ENCODE results near the gene ZNF385C. TPM values are rescaled to one million over a fixed set of nuclear protein-coding genes. Genes with fewer than 3 reads are reported as not detected.

ZNF385C gene
- total RNA-seq, 1 donor from 2014 or later, result 1.3 TPM

- Mint-ChIP-seq H3K27me3 (ENCODE audit: unreplicated experiment) (peaks cover 12% of the 10 kb centered on the region), H3K27ac (ENCODE audit: unreplicated experiment) (no peak overlapping the region), H3K36me3 (ENCODE audit: low read depth, unreplicated experiment) (peaks cover 7% of the 10 kb centered on the region), H3K9me3 (ENCODE audit: unreplicated experiment) (no peaks in the 10 kb centered on the region), H3K4me3 (ENCODE audit: unreplicated experiment) (no peak overlapping the region), H3K4me1 (ENCODE audit: unreplicated experiment) (no peaks in the 10 kb centered on the region)
- no peak for TF ChIP-seq CTCF (IDR thresholded peaks at IDR 0.05; ENCODE audit: unreplicated experiment)
- DNase-seq (ENCODE audit: low spot score), result no peak
Measured at GRCh38 chr17:42113293-42114069, 15.2 kb upstream of the ZNF385C start.

DNA sequence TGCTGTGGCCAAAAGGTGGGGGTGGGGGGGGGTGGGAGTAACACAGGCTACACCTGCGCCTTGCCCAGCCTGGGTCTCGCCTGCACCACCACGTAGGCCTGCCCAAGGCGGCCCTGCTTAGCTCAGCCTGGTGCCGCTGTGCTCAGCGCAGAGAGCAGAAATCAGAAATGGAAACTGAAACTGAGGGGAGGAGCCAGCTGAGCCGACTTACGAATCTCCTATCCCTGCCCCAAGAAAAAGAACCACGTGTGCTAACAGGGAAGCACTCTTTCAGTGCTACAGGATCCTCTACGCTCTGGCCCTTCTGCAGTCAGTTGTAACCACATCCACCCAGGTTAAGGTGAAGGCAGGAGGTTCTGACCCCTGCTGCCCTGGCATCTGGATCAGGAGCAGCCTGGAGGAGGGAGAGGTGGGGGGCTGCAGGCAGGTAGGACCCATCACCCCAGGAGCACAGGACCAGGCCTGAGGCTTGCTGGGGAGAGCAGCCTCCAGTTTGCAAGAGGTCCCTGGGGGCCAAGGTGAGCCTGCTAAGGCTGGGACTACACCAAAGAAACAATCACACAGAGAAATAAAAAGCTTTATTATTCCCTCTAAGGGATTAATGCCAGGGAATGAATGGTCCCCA, 14.4 kb upstream of the ZNF385C start, which contains the start of gene DHX58:
Gene DHX58 (minus strand): TSS at position 163 of the 625 bp plus-strand sequence. CDS start 822 bp downstream, outside the sequence.
- H3K4me3 Mint-ChIP-seq (ENCODE audit: unreplicated experiment), result no peak within 1 kb of the TSS
- no peaks in the 10 kb centered on the region for H3K9me3 Mint-ChIP-seq (ENCODE audit: unreplicated experiment)
- H3K27me3 Mint-ChIP-seq (ENCODE audit: unreplicated experiment), result peaks cover 10% of the 10 kb centered on the region
- no peak within 1 kb of the TSS for H3K27ac Mint-ChIP-seq (ENCODE audit: unreplicated experiment)
- H3K36me3 Mint-ChIP-seq (ENCODE audit: low read depth, unreplicated experiment), result peaks cover 7% of the 10 kb centered on the region
- no peak for DNase-seq (ENCODE audit: low spot score)
- no peaks in the 10 kb centered on the region for H3K4me1 Mint-ChIP-seq (ENCODE audit: unreplicated experiment)
- no peak for TF ChIP-seq CTCF (IDR thresholded peaks at IDR 0.05; ENCODE audit: unreplicated experiment)

DNA sequence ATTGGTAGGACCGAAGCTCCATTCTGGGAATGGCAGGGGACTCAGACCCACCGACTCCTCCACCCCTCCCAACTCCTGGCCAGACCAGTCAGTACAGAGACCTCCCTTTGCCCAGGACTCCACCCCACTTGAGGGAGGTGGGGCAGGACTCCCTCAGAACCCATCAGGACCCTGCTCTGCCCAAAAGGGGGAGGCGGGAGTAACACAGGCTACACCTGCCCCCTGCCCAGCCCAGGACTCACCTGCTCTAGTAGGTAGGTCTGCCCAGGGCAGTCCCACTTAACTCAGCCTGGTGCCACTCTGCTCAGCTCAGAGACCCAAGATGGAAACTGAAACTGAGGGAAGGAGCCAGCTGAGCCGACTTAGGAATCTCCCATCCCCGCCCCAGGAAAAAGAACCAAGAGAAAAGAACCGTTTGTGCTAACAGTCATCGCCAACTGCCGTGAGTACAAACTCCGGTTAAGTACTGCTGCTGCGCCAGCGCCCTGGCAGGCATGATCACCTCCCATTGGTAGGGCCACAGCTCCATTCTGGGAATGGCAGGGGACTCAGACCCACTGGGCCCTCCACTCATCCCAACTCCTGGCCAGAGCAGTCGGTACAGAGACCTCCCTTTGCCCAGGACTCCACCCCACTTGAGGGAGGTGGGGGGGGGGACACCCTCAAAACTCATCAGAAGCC, 13.7 kb upstream of the ZNF385C start:
- H3K27ac Mint-ChIP-seq (ENCODE audit: unreplicated experiment), result no peak overlapping the region
- no peak for DNase-seq (ENCODE audit: low spot score)
- H3K27me3 Mint-ChIP-seq (ENCODE audit: unreplicated experiment), result peaks cover 8% of the 10 kb centered on the region
- no peaks in the 10 kb centered on the region for H3K9me3 Mint-ChIP-seq (ENCODE audit: unreplicated experiment)
- H3K4me1 Mint-ChIP-seq (ENCODE audit: unreplicated experiment), result no peaks in the 10 kb centered on the region
- peaks cover 7% of the 10 kb centered on the region for H3K36me3 Mint-ChIP-seq (ENCODE audit: low read depth, unreplicated experiment)
- H3K4me3 Mint-ChIP-seq (ENCODE audit: unreplicated experiment), result no peak overlapping the region
- no peak for TF ChIP-seq CTCF (IDR thresholded peaks at IDR 0.05; ENCODE audit: unreplicated experiment)

GRCh38 chr17:42111265-42111636, 13.0 kb upstream of the ZNF385C start:
- no peak overlapping the region for H3K27ac Mint-ChIP-seq (ENCODE audit: unreplicated experiment)
- TF ChIP-seq CTCF (IDR thresholded peaks at IDR 0.05; ENCODE audit: unreplicated experiment), result no peak
- no peak overlapping the region for H3K4me3 Mint-ChIP-seq (ENCODE audit: unreplicated experiment)
- H3K27me3 Mint-ChIP-seq (ENCODE audit: unreplicated experiment), result peaks cover 8% of the 10 kb centered on the region
- H3K4me1 Mint-ChIP-seq (ENCODE audit: unreplicated experiment), result no peaks in the 10 kb centered on the region
- no peaks in the 10 kb centered on the region for H3K9me3 Mint-ChIP-seq (ENCODE audit: unreplicated experiment)
- peaks cover 7% of the 10 kb centered on the region for H3K36me3 Mint-ChIP-seq (ENCODE audit: low read depth, unreplicated experiment)
- no peak for DNase-seq (ENCODE audit: low spot score)

Data from endothelial cell (in vitro differentiated cells).